ENCODE data around the gene ING4.

- no peak for TF ChIP-seq CTCF (conservative IDR thresholded peaks at IDR 0.05 in 1 of 2, IDR thresholded peaks at IDR 0.05 in 1 of 2; ENCODE audit: extremely low read depth in 1 of 2, insufficient read depth in 1 of 2, low read depth in 1 of 2, low read length in 2 of 2)
- TF ChIP-seq EZH2 (IDR thresholded peaks at IDR 0.05; ENCODE audit: borderline replicate concordance, low read length): no peak
Measured at GRCh38 chr12:6612652-6613014, 50.3 kb downstream of the ING4 start.

All from mammary epithelial cell (primary cell).